GM12892 (cell line): ENCODE measurements around the gene PKMYT1.
A peak's percentile ranks its signal among the peaks of the same experiment; 100 is the strongest.

ENCODE experiments used
- DNase-seq: peaks from one replicate; pipeline ENCODE4 v3.0.0; 2011; ENCODE audit not compliant: insufficient read length
- FAIRE-seq: peaks from 2 replicates; lab custom pipeline; 2011; peaks lifted over from hg19 to GRCh38; lab: Jason Lieb, UNC
- POLR2A ChIP-seq: IDR thresholded peaks from 2 replicates; pipeline ENCODE4 v1.6.1; 2011; ENCODE audit warnings: low read depth, low read length, control low read depth
- POLR2AphosphoS5 ChIP-seq: IDR thresholded peaks from 2 replicates; pipeline ENCODE4 v1.6.1; 2011; ENCODE audit warnings: low read depth, low read length, control low read depth
- TAF1 ChIP-seq: IDR thresholded peaks from 2 replicates; pipeline ENCODE4 v1.6.1; 2011; ENCODE audit warnings: low read depth, mild to moderate bottlenecking, control low read depth, low read length, borderline replicate concordance

PKMYT1 gene

GRCh38 chr16:3023415-3023668 lies 43.1 kb upstream of the PKMYT1 start:
- FAIRE-seq (no peak), DNase-seq (no peak)
- no peak for TF ChIP-seq POLR2AphosphoS5
- no peak for TF ChIP-seq POLR2A
- no peak for TF ChIP-seq TAF1

- no peak for TF ChIP-seq TAF1
- TF ChIP-seq POLR2A = no peak
- TF ChIP-seq POLR2AphosphoS5 = no peak
- DNase-seq = no peak
- FAIRE-seq = peak; percentile 56
Measured at GRCh38 chr16:3022684-3023414, 42.6 kb upstream of the PKMYT1 start.

GRCh38 chr16:3022208-3022683 lies 42.0 kb upstream of the PKMYT1 start:
- DNase-seq (no peak), FAIRE-seq (peak; percentile 58)
- TF ChIP-seq POLR2AphosphoS5 = no peak
- TF ChIP-seq POLR2A = no peak
- no peak for TF ChIP-seq TAF1

- DNase-seq = no peak
- TF ChIP-seq POLR2AphosphoS5 (no peak), TAF1 (no peak), POLR2A (no peak)
- FAIRE-seq = peak; percentile 91
Measured at GRCh38 chr16:3021449-3022207, 41.4 kb upstream of the PKMYT1 start.

- no peak for FAIRE-seq
- DNase-seq = no peak
- TF ChIP-seq POLR2AphosphoS5 = no peak
- no peak for TF ChIP-seq POLR2A
- TF ChIP-seq TAF1 = no peak
Measured at GRCh38 chr16:3020604-3021448, 40.6 kb upstream of the PKMYT1 start.

GRCh38 chr16:3020247-3020603 lies 40.0 kb upstream of the PKMYT1 start, which contains the start of gene TNFRSF12A:
Gene TNFRSF12A, plus strand, starts transcription at chr16:3020368. Its CDS starts 30 bp downstream, at chr16:3020398.
- peak; percentile 81 for FAIRE-seq
- TF ChIP-seq POLR2A = peak; percentile 56; the same call in 1 of the 2 replicates
- TF ChIP-seq TAF1 = 0 out of 2 replicates have a peak, but pooled peaks have one; percentile 57
- TF ChIP-seq POLR2AphosphoS5 = no peak
- DNase-seq = peak; percentile 88

- no peak for DNase-seq
- no peak for FAIRE-seq
Measured at GRCh38 chr16:3019594-3020246, 39.5 kb upstream of the PKMYT1 start.

GRCh38 chr16:3017794-3018506 lies 37.7 kb upstream of the PKMYT1 start, which contains the start of gene CLDN6:
Gene CLDN6, minus strand, starts transcription at chr16:3018183. Its CDS starts 2,162 bp downstream, at chr16:3016021.
- no peak for FAIRE-seq
- DNase-seq = no peak
- TF ChIP-seq POLR2A = no peak
- TF ChIP-seq POLR2AphosphoS5 = no peak
- no peak for TF ChIP-seq TAF1

More at GRCh38 chr16:3019594-3020246, 39.5 kb upstream of the PKMYT1 start:
- TF ChIP-seq TAF1 (no peak), POLR2A (no peak), POLR2AphosphoS5 (no peak)

GRCh38 chr16:3017344-3017743 lies 37.1 kb upstream of the PKMYT1 start:
- no peak for FAIRE-seq
- no peak for TF ChIP-seq TAF1
- no peak for TF ChIP-seq POLR2A
- no peak for TF ChIP-seq POLR2AphosphoS5
- DNase-seq = no peak

GRCh38 chr16:3015865-3016521 lies 35.7 kb upstream of the PKMYT1 start:
- no peak for TF ChIP-seq POLR2A
- TF ChIP-seq POLR2AphosphoS5 = no peak
- no peak for TF ChIP-seq TAF1
- no peak for FAIRE-seq

More at GRCh38 chr16:3015865-3016521, 35.7 kb upstream of the PKMYT1 start:
- no peak for DNase-seq
